ENCODE measurements around the gene SH3BP1.
A peak's percentile ranks its signal among the peaks of the same experiment; 100 is the strongest.

Gene SH3BP1

GRCh38 chr22:37616201-37617083 lies 23.0 kb upstream of the SH3BP1 start:
- no peak for DNase-seq

- DNase-seq: no peak
Observed at GRCh38 chr22:37617431-37617830, 22.0 kb upstream of the SH3BP1 start.

GRCh38 chr22:37618072-37618656 lies 21.3 kb upstream of the SH3BP1 start:
- DNase-seq: no peak

GRCh38 chr22:37618674-37619073 lies 20.8 kb upstream of the SH3BP1 start:
- no peak for DNase-seq

DNA sequence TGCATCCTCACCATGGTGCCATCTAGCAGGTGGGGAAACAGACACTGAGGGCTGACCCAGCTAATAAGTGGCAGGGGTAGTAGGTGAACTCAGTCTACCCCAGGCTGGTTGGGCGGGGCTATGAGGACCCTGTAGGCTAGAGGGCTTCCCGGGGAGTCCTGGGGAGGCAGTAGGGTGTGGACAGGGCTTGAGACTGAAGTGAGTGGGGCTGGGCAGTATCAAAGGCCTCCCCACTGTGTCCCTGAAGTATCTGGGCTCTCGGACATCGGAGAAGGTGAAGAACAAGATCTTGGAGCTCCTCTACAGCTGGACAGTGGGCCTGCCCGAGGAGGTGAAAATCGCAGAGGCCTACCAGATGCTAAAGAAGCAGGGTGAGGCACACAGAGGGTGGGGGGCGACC lies 19.5 kb upstream of the SH3BP1 start:
- no peak for DNase-seq

DNA sequence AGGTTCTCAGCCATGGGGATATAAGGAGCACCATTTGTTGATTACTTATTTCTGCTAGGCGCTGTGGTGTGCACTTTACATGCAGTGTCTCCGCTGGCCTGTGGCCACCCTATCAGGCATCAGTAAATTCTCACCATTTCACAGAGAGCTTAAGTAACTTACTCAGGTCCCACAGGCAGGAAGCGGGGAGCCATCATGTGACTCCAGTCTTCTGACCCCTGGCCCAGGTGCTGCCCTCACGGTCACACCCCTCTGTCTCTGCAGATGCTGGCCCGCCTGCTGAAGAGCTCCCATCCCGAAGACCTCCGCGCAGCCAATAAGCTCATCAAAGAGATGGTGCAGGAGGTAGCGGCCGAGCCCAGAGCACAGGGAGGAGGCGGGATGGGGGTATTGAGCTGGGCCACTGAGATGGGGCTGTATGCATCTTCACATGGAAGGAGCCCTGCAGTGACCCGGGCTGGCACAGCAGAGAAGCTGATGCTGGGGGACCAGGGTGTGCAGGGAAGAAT lies 18.1 kb upstream of the SH3BP1 start:
- DNase-seq: no peak

DNA sequence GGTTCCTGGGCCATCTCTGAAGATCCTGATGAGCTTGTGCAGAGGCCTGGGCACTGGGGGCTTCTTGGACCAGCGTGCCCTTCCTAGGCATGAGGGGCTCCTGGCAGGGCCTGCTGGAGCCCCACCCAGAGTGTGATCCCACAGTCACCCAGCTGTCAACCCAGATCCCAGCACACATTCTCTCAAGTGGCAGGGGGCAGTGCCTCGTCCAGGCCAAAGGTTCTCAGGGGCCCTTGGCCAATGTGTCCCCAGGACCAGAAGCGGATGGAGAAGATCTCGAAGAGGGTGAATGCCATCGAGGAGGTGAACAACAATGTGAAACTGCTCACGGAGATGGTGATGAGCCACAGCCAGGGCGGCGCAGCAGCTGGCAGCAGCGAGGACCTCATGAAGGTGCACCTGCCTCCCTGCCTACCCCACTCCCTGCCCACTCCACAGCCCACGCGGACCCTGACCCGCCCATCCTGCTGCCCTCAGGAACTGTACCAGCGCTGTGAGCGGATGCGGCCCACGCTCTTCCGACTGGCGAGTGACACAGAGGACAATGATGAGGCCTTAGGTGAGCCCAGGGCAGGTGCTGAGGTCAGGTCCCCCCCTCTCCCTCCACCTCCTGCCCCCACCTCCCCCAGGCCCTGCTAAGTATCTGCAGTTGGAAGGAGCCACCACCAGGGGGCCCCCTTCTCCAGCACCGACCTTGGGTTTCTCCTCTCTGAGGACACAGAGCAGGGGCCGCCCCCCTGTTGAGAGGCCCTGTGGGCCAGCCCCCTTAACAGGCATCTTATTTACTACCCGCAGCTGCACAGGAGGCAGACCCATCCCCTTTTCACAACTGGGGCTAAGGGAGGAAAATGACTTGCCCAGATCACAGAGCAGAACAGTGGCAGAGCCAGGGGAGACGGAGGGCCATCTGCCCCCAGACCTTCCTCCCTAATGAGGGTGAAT lies 16.1 kb upstream of the SH3BP1 start:
- peak in 36 of 58 donors; percentile 5 to 71 (median 31) for DNase-seq

DNA sequence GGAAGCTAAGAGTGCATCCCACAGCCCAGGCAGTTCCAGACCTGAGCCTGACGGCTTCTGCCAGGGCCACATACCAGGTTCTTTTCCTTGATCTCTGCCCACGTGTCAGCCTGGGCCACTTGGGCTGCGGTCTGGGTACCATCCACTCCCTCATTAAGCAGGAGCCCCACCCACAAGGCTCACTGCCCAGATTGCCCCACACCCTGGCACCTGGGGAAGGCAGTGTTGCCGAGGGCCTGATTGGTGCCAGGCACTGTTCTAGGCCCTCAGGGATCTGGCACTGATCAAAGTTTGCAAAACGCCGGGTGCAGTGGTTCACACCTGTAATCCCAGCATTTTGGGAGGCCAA lies 15.5 kb upstream of the SH3BP1 start:
- DNase-seq: no peak

DNA sequence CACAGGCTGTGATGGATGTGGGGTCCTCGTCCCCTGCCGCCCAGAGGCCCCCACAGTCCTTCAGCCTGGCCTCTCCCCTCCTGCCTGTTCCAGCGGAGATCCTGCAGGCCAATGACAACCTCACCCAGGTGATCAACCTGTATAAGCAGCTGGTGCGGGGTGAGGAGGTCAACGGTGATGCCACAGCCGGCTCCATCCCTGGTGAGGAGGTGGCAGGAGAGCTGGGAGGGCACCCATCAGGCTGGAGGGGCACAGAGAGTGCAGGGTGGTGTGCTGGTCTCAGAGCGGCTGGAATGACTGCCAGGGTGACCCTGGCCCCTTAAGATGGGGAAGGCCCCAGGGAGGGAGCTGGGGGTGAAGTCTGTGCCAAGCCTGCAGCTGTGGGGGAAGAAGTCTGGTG lies 14.6 kb upstream of the SH3BP1 start:
- no peak for DNase-seq

DNA sequence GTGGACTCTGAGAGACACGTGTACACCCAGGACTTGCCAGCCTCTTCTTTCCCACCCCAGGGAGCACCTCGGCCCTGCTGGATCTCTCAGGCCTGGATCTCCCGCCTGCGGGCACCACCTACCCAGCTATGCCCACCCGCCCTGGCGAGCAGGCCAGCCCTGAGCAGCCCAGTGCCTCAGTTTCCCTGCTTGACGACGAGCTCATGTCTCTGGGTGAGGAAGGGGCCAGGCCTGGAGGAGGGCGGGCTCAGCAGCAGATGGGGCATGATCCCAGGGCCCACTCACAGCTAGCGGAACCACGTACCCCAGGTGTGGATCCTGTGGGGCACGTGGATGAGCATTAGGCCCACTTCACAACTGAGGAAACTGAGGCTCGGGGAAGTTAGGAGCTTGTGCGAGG lies 13.7 kb upstream of the SH3BP1 start:
- no peak for DNase-seq

DNA sequence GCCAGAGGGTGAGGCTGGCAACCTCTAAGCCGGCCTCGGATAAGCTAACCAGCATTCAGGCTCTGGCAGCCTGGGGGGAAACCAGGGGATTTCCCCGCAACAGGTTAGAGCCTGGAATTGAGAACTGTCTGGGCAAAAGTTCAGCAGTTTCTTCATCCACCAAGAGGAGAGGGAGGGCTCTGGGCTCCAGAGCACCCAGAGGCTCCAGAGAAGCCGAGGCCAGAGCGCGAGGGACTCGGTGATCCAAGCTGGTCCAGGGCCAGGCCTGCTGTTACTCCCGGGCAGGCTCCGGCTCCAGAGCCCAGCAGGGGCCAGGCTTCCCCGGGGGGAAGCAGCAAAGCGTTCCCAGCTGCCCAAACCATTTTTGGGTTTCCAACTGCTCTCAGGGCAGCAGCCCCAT lies 13.3 kb upstream of the SH3BP1 start:
- DNase-seq: peak in 1 of 58 donors; percentile 16

DNA sequence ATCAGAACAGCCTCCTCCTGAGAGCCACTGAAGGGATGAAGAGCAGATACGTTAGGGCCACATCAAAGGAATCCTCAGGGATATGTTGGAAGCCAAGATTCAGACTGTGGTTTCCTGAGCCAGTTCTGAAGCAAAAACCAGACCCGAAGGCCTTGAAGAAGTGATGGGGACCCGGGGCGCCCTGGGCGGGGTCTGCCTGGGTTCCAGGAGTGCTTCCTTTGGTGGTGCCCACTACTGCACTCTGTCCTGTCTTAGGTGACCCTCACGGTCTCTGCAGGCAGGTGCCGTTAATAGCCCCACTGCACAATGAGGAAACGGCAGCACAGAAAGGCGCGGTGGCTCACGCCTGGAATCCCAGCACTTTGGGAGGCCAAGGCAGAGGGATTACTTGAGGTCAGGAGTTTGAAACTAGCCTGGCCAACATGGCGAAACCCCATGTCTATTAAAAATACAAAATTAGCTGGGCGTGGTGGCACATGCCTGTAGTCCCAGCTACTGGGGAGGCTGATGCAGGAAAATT lies 12.9 kb upstream of the SH3BP1 start:
- DNase-seq: no peak

- no peak for DNase-seq
Observed at GRCh38 chr22:37627121-37627520, 12.3 kb upstream of the SH3BP1 start.

DNA sequence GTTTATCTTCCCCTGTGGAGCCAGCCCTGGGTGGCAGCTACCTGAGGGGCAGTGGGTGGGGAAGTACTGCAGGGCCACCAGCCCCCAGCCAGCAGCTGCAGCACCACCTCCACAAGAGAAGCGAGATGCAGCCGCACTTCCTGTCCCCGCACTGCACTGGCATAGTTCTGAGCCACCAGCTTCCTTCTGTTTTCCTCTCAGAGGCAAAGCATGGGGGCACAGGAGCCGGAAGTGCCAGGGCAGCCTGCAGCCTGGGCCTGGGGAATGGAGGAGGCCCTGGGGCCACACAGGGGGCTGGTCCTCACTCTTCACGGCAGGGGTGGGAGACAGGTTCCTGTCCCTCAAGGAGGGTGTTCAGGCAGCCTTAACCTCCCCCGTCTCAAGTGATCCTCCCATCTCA lies 11.9 kb upstream of the SH3BP1 start:
- DNase-seq: peak in 11 of 58 donors; percentile 10 to 38 (median 23)

DNA sequence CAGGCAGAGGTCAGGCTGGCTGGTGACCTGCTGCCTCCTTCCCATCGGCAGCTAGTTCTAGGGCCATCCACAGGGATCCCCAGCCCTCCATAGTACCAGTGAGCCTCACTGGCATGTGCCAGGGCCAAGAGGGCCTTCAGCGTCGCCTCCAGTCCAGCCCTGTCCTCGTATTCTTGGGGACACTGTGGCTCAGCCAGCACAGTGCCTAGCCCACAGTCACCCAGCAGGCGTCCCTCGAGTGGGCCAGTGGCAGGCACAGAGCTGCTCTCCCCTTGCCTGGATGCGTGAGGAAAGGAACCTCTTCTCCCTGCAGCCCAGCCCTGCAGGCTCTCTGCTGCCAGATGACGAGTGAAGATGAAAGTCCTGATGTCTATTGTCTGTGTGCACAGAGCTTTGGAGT lies 10.6 kb upstream of the SH3BP1 start:
- DNase-seq: no peak

GRCh38 chr22:37629928-37630327 lies 9.5 kb upstream of the SH3BP1 start:
- DNase-seq: no peak

- DNase-seq: no peak
Observed at GRCh38 chr22:37630839-37631435, 8.5 kb upstream of the SH3BP1 start.

DNA sequence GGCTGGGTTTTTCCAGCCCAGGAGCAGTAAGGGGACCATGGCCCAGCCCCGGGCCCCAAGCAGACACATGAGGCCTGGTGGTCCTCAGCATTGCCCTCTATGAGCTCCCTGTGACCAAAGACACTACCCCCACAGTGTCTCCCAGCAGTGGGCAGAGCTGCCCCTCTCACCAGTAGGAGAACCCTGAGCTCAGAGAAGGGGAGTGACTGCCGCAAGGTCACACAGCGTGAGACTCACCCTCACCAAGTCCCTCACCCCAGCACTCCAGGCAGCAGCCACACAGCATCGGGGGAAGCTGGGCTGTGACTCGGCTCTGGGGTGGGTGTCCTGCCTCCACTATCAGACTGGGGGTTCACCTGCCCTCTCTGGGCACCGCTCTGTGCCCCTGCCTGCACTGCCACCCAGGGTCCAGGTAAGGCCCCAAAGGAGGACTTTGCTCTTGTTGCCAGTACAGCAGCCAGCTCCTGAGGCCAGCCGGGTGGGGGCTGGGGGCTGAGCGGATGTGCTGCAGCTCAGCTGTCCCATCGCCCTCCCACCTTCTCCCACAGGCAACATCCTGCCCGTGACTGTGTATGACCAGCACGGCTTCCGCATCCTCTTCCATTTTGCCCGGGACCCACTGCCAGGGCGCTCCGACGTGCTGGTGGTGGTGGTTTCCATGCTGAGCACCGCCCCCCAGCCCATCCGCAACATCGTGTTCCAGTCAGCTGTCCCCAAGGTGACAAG lies 7.9 kb upstream of the SH3BP1 start:
- DNase-seq: no peak

DNA sequence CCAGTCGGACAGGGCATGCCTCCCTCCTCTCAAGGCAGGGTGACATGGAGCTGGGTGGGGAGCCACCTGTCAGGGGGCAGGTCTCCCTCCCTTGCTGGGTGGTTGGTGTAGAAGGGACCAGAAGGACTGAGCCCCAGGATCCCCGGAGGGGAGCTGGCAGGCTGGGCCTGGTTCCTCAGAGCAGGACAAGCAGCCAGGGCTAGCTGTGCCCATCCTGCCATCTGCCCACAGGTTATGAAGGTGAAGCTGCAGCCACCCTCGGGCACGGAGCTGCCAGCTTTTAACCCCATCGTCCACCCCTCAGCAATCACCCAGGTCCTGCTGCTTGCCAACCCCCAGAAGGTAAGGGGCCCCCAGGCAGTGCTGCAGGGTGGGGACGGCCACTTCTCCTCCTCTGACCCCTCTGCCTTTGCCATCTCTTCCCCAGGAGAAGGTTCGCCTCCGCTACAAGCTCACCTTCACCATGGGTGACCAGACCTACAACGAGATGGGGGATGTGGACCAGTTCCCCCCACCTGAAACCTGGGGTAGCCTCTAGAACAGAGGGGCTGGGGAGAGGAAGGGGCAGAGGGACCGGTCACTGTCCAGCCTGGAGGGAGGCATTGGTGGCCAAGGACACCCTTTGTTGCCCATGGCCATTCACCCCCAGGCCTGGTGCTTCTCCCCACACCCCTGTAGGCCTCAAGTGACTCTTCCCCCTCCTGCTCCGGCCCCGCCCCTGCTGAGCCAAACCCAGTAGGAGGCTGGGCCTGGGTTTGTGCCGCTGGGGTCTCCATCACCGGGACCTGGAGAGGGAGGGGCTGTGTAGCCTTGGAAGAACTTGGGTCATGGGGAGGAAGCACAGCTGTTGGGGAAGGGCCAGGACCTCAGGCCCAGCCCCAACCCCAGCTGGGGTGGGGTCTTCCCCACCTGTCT lies 7.0 kb upstream of the SH3BP1 start:
- DNase-seq: no peak
